K562 (cell line): Measurements from ENCODE around the gene UBE2U. TPM values are rescaled to one million over a fixed set of nuclear protein-coding genes. Genes with fewer than 3 reads are reported as not detected.

Experiments used
- ATAC-seq: fragments of 200-7000 bp; cut with Tn5 transposase; 3 replicates; pipeline ENCODE4 v1.9.1; 2020; ENCODE audit warnings: moderate library complexity
- BruUV-seq: library from RNA; stranded (reverse); fragments of 400-500 nt; replicated peaks from 2 replicates; lab custom pipeline; 2021; lab: Mats Ljungman, UMichigan
- CTCF ChIA-PET: fragments of 300-600 bp; formaldehyde crosslinking; extraction: SDS; loops from one replicate; lab custom pipeline; 2021; ENCODE audit warnings: low intra/inter-chr PET ratio; lab: Yijun Ruan, JAX
- POLR2A ChIA-PET: fragments of 300-600, 350-650 bp; sonication (Branson Sonifier 250); formaldehyde crosslinking; extraction: SDS; loops from one replicate; lab custom pipeline; 2021; ENCODE audit warnings: antibody characterized with exemption, inconsistent platforms; lab: Yijun Ruan, JAX
- DNase-seq, 4 experiments: peaks; one replicate each; pipeline versions ENCODE4 v3.0.0 to v3.0.0-alpha.2; 2011 to 2018; ENCODE audit warnings: low spot score in 3 of 4, mixed read lengths in 3 of 4; ENCODE audit errors: extremely low read depth in 1 of 4
- FAIRE-seq: peaks from 2 replicates; lab custom pipeline; 2011; peaks lifted over from hg19 to GRCh38; lab: Jason Lieb, UNC
- H2AFZ ChIP-seq: 2 replicates; pipeline ENCODE4 v1.6.0; 2011; ENCODE audit warnings: low read depth, low read length, control low read depth, inconsistent platforms
- H3K27ac ChIP-seq: fragments of 200-600 bp; 3 replicates; pipeline ENCODE4 v1.8.0; 2011; ENCODE audit warnings: low read depth, mild to moderate bottlenecking, control low read depth, inconsistent platforms, low read length, moderate library complexity, mixed read lengths; ENCODE audit errors: extremely low read depth
- H3K27me3 ChIP-seq, 2 experiments: fragments of 300-600 bp in 1 of 2; 2 replicates in 1 of 2; 3 replicates in 1 of 2; pipeline versions ENCODE4 v1.6.0 to v1.8.0; 2011; ENCODE audit warnings: inconsistent platforms in 2 of 2, low read length in 2 of 2, mild to moderate bottlenecking in 1 of 2, mixed read lengths in 1 of 2, moderate library complexity in 1 of 2; ENCODE audit not compliant: control insufficient read depth in 2 of 2, insufficient read depth in 2 of 2
- H3K36me3 ChIP-seq: fragments of 300-600 bp; 3 replicates; pipeline ENCODE4 v1.8.0; 2011; ENCODE audit warnings: mild to moderate bottlenecking, low read length, inconsistent platforms; ENCODE audit not compliant: control insufficient read depth, insufficient read depth
- H3K4me1 ChIP-seq, 2 experiments: fragments of 200-600 bp in 1 of 2; replicated peaks in 1 of 2; 2 replicates in 1 of 2; 3 replicates in 1 of 2; pipeline versions ENCODE4 v1.5.1 to v1.8.0; 2011; ENCODE audit warnings: inconsistent platforms in 2 of 2, low read length in 2 of 2, mild to moderate bottlenecking in 1 of 2, mixed read lengths in 1 of 2, moderate library complexity in 1 of 2; ENCODE audit not compliant: control insufficient read depth in 2 of 2, insufficient read depth in 2 of 2
- H3K4me2 ChIP-seq: 2 replicates; pipeline ENCODE4 v1.6.1; 2011; ENCODE audit warnings: low read length, control low read depth, inconsistent platforms, mixed read lengths; ENCODE audit not compliant: insufficient read depth
- H3K4me3 ChIP-seq: fragments of 200-600 bp; sonication (generic), shearing (Covaris generic); 2 replicates; pipeline ENCODE4 v1.5.1; 2016; ENCODE audit warnings: control low read depth, inconsistent platforms
- H3K79me2 ChIP-seq: fragments of 200-600 bp; 3 replicates; pipeline ENCODE4 v1.8.0; 2011; ENCODE audit warnings: low read length, inconsistent platforms; ENCODE audit not compliant: control insufficient read depth, insufficient read depth
- H3K9ac ChIP-seq, 2 experiments: 2 replicates each; pipeline versions ENCODE4 v1.6.0 to v1.6.1; 2011; ENCODE audit warnings: low read depth in 2 of 2, low read length in 2 of 2, control low read depth in 1 of 2, inconsistent platforms in 1 of 2, mild to moderate bottlenecking in 1 of 2, mixed read lengths in 1 of 2; ENCODE audit not compliant: insufficient read depth in 1 of 2
- H3K9me1 ChIP-seq: one replicate; pipeline ENCODE4 v1.6.0; 2011; ENCODE audit warnings: inconsistent platforms, mild to moderate bottlenecking, low read length, moderate library complexity; ENCODE audit not compliant: control insufficient read depth, insufficient read depth
- H3K9me3 ChIP-seq: replicated peaks from 2 replicates; pipeline ENCODE4 v1.5.1; 2011; ENCODE audit warnings: low read depth, low read length, inconsistent platforms; ENCODE audit not compliant: control insufficient read depth, insufficient read depth
- H4K20me1 ChIP-seq: replicated peaks from 2 replicates; pipeline ENCODE4 v1.6.1; 2011; ENCODE audit warnings: low read length, inconsistent platforms, mixed read lengths; ENCODE audit not compliant: control insufficient read depth, insufficient read depth
- DMBX1 ChIP-seq: fragments of 250-450 bp; sonication (Bioruptor Pico); IDR thresholded peaks from 2 replicates; pipeline ENCODE4 v1.8.0; 2022; ENCODE audit warnings: inconsistent platforms, mild to moderate bottlenecking, moderate library complexity, borderline replicate concordance
- HDAC8 ChIP-seq: fragments of 450-650 bp; IDR thresholded peaks from 2 replicates; pipeline ENCODE4 v1.6.1; 2016; ENCODE audit warnings: mild to moderate bottlenecking, missing genetic modification characterization, moderate library complexity, missing compliant biosample characterization
- KDM4B ChIP-seq, 2 experiments: fragments of 450-650 bp in 1 of 2; sonication (generic) in 1 of 2; IDR thresholded peaks; 2 replicates each; pipeline ENCODE4 v1.6.1; 2016 to 2017; ENCODE audit warnings: borderline replicate concordance in 2 of 2, antibody characterized with exemption in 1 of 2, low read depth in 1 of 2, mild to moderate bottlenecking in 1 of 2
- PBX2 ChIP-seq, 2 experiments: IDR thresholded peaks in 1 of 2; conservative IDR thresholded peaks in 1 of 2; 2 replicates each; pipeline ENCODE4 v1.6.1; 2016; ENCODE audit warnings: low read depth in 2 of 2, mild to moderate bottlenecking in 1 of 2, missing compliant biosample characterization in 1 of 2, missing genetic modification characterization in 1 of 2, moderate library complexity in 1 of 2
- RFX5 ChIP-seq: IDR thresholded peaks from 2 replicates; pipeline ENCODE4 v1.6.1; 2011; ENCODE audit warnings: low read depth, mild to moderate bottlenecking, improper control_type of control experiment, low read length
- SNIP1 ChIP-seq: fragments of 450-650 bp; IDR thresholded peaks from 2 replicates; pipeline ENCODE4 v1.7.1; 2017; ENCODE audit warnings: low read depth, mild to moderate bottlenecking
- SREBF1 ChIP-seq: fragments of 150-350 bp; IDR thresholded peaks from 2 replicates; pipeline ENCODE4 v1.6.1; 2014; ENCODE audit warnings: antibody characterized with exemption, low read depth, low read length, borderline replicate concordance
- SRSF9 ChIP-seq: fragments of 200-400 bp; formaldehyde crosslinking; IDR thresholded peaks from 2 replicates; pipeline ENCODE4 v1.6.1; 2017; ENCODE audit warnings: low read depth, low read length, borderline replicate concordance
- TCF7L2 ChIP-seq: fragments of 150-350 bp; IDR thresholded peaks from 2 replicates; pipeline ENCODE4 v1.6.1; 2016; ENCODE audit warnings: low read depth, mild to moderate bottlenecking, low read length, moderate library complexity
- ZC3H8 ChIP-seq: fragments of 450-650 bp; IDR thresholded peaks from 2 replicates; pipeline ENCODE4 v1.6.1; 2017
- ZMIZ1 ChIP-seq, 2 experiments: fragments of 150-350 bp in 1 of 2; IDR thresholded peaks; 2 replicates each; pipeline ENCODE4 v1.6.1; 2012 to 2016; ENCODE audit warnings: low read depth in 2 of 2, low read length in 2 of 2, mild to moderate bottlenecking in 1 of 2, moderate library complexity in 1 of 2
- ZNF197 ChIP-seq: fragments of 200-800 bp; sonication (Bioruptor generic); IDR thresholded peaks from 2 replicates; pipeline ENCODE4 v1.6.1; 2016; ENCODE audit warnings: low read depth, missing genetic modification characterization, missing compliant biosample characterization
- ZNF586 ChIP-seq: fragments of 450-650 bp; formaldehyde crosslinking; conservative IDR thresholded peaks from 2 replicates; pipeline ENCODE4 v1.4.0; 2020; ENCODE audit warnings: mild to moderate bottlenecking, moderate library complexity
- ZNF785 ChIP-seq: fragments of 250-450 bp; sonication (Bioruptor Pico); IDR thresholded peaks from 2 replicates; pipeline ENCODE4 v1.4.0; 2020; ENCODE audit warnings: mild to moderate bottlenecking
- WGBS: fragments of 100-300 bp; shearing (Covaris generic); methylation state at CpG from one replicate; pipeline ENCODE4 v1.1.6; 2016; ENCODE audit warnings: low coverage, mixed read lengths; ENCODE audit not compliant: insufficient coverage; ENCODE audit errors: missing lambda C conversion rate; 5-methylcytosine and 5-hydroxymethylcytosine counted together
- in situ Hi-C: fragments of 300-500 bp; cut with MboI; formaldehyde crosslinking; loops from 4 replicates; pipeline ENCODE4 v1.15.0; 2018; ENCODE audit warnings: inconsistent platforms, mixed read lengths
- intact Hi-C: fragments of 100-400 bp; cut with micrococcal nuclease; formaldehyde crosslinking; loops from 2 replicates; pipeline ENCODE4 v1.14.2; 2022
- polyA plus RNA-seq, 8 experiments: library from polyadenylated mRNA; depleted of rRNA in 4 of 8; stranded (reverse) in 5 of 8; unstranded in 3 of 8; fragments of >200 nt; fragmentation: Nextera tagmentation in 2 of 8; fragmentation: Illumina TruSeq in 1 of 8; extraction: Ambion mirVana in 2 of 8; extraction: Trizol in 1 of 8; gene quantifications; 2 replicates each; pipeline versions ENCODE4 v1.2.1 to v1.2.3, GENCODE V29; 2011 to 2014; ENCODE audit warnings: inconsistent platforms in 1 of 8, missing spikeins in 1 of 8
- total RNA-seq, 7 experiments: library from RNA; depleted of rRNA in 6 of 7; stranded (reverse); fragments of >200 nt in 6 of 7; fragmentation: Illumina TruSeq in 2 of 7; extraction: Trizol in 2 of 7; gene quantifications; 2 replicates each; pipeline versions ENCODE4 v1.2.1 to v1.2.3, GENCODE V29; 2011 to 2021; ENCODE audit warnings: low replicate concordance in 1 of 7

UBE2U gene
- total and polyA plus RNA-seq, 9 of the 15 experiments (the other 6 are each of a cell fraction or from before 2014, with no cell fraction given): not detected

DNA sequence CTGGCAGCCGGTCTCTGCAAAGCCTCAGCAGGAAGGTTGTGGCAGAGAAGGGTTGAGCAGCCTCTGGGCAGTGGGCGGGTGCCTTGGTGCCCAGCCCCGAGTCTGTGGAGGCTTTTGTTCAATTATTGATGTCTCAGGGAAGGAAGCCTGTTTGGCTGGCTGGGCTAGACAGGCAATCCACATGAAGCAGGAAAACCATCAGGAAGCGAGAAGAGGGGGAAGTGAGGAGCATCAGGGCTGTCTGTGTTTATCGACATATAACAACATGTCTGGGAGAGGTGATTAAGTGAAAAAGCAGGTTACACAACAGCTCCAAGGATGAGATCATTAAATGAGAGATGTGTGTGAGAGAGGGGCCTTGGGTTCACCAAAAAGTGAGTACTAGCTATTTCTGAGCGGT is 105.4 kb downstream of the UBE2U start (continued):
- TF ChIP-seq TCF7L2 (no peak), RFX5 (no peak), ZNF785 (CRISPR knock-in tag) (no peak), ZC3H8 (no peak), SREBF1 (no peak), PBX2 (CRISPR knock-in tag; IDR thresholded peaks at IDR 0.05; ENCODE audit: low read depth) (no peak), PBX2 (tag; conservative IDR thresholded peaks at IDR 0.05; ENCODE audit: low read depth) (no peak)

GRCh38 chr1:64309431-64309831 is 106.0 kb downstream of the UBE2U start:
- no peak overlapping the region for H2AFZ ChIP-seq
- no peak for TF ChIP-seq ZNF197 (CRISPR knock-in tag)
- no peak for TF ChIP-seq SNIP1
- no peak for TF ChIP-seq KDM4B (IDR thresholded peaks at IDR 0.05; ENCODE audit: borderline replicate concordance in 2 of 2, low read depth in 1 of 2)
- no peak for TF ChIP-seq ZNF586 (CRISPR knock-in tag)
- no peak for TF ChIP-seq DMBX1 (CRISPR knock-in tag)
- TF ChIP-seq HDAC8 (tag): no peak
- TF ChIP-seq ZMIZ1 (IDR thresholded peaks at IDR 0.05; ENCODE audit: low read depth in 2 of 2, low read length in 2 of 2): no peak
- no peak for TF ChIP-seq SRSF9
- no peaks in the 10 kb centered on the region for H3K36me3 ChIP-seq
- H4K20me1 ChIP-seq: no peaks in the 10 kb centered on the region
- WGBS: 2% methylated on average over 5 of the region's 5 CpGs
- no peaks in the 10 kb centered on the region for H3K9me1 ChIP-seq
- FAIRE-seq (no peak), ATAC-seq (no peak), DNase-seq (no peak)
- H3K4me3 ChIP-seq: no peak overlapping the region
- no peaks in the 10 kb centered on the region for H3K79me2 ChIP-seq
- in situ Hi-C loops: no loop called here
- no peaks in the 10 kb centered on the region; a peak in 1 of 5 replicates for H3K4me1 ChIP-seq
- H3K27me3 ChIP-seq: no peaks in the 10 kb centered on the region
- no peak overlapping the region for H3K27ac ChIP-seq
- no peaks in the 10 kb centered on the region for H3K9me3 ChIP-seq
- BruUV-seq: no TSS peak
- H3K9ac ChIP-seq: no peak overlapping the region
- CTCF ChIA-PET: no interaction called here
- POLR2A ChIA-PET: no interaction called here
- intact Hi-C loops: no loop called here
- H3K4me2 ChIP-seq: no peak overlapping the region
